ENCODE data around the gene GAS2L1.

GAS2L1 gene

DNA sequence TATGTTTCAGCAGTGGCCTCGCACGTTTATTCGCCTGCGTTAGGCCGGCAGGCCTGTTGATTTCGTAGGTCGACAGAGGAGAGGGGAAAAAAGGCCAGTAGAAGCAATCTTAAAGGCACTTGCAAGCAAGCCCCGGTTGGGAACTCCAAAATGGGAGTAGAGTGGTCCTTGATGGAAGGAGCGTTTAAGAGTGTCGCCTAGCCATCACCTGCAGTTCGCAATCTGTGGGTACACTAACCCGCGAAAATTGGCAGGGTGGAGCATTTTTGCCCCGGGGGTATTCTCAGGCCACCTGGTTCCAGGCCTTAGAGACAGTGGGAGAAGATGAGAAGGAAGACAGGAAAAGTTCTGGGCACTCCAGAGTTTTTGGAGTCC is 37.2 kb upstream of the GAS2L1 start:
- Histone ChIP-seq H3K4me1 (peaks cover 7% of the 10 kb centered on the region), H3K27ac (peak overlapping the region; percentile 99), H3K4me3 (ENCODE audit: low read depth, low read length) (peak overlapping the region; percentile 94), H2AFZ (no peak overlapping the region), H3K79me2 (peaks cover 36% of the 10 kb centered on the region), H3K27me3 (ENCODE audit: control insufficient read depth, insufficient read depth, low read length) (no peaks in the 10 kb centered on the region), H3K36me3 (ENCODE audit: control insufficient read depth, insufficient read depth, low read length) (no peaks in the 10 kb centered on the region), H3K4me2 (ENCODE audit: low read length) (peak overlapping the region; percentile 92), H3K9me3 (ENCODE audit: control insufficient read depth, low read length) (no peaks in the 10 kb centered on the region), H3K9ac (no peak overlapping the region)
- TF ChIP-seq, protein P1, sequence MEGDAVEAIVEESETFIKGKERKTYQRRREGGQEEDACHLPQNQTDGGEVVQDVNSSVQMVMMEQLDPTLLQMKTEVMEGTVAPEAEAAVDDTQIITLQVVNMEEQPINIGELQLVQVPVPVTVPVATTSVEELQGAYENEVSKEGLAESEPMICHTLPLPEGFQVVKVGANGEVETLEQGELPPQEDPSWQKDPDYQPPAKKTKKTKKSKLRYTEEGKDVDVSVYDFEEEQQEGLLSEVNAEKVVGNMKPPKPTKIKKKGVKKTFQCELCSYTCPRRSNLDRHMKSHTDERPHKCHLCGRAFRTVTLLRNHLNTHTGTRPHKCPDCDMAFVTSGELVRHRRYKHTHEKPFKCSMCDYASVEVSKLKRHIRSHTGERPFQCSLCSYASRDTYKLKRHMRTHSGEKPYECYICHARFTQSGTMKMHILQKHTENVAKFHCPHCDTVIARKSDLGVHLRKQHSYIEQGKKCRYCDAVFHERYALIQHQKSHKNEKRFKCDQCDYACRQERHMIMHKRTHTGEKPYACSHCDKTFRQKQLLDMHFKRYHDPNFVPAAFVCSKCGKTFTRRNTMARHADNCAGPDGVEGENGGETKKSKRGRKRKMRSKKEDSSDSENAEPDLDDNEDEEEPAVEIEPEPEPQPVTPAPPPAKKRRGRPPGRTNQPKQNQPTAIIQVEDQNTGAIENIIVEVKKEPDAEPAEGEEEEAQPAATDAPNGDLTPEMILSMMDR (IDR thresholded peaks at IDR 0.05): no peak

DNA sequence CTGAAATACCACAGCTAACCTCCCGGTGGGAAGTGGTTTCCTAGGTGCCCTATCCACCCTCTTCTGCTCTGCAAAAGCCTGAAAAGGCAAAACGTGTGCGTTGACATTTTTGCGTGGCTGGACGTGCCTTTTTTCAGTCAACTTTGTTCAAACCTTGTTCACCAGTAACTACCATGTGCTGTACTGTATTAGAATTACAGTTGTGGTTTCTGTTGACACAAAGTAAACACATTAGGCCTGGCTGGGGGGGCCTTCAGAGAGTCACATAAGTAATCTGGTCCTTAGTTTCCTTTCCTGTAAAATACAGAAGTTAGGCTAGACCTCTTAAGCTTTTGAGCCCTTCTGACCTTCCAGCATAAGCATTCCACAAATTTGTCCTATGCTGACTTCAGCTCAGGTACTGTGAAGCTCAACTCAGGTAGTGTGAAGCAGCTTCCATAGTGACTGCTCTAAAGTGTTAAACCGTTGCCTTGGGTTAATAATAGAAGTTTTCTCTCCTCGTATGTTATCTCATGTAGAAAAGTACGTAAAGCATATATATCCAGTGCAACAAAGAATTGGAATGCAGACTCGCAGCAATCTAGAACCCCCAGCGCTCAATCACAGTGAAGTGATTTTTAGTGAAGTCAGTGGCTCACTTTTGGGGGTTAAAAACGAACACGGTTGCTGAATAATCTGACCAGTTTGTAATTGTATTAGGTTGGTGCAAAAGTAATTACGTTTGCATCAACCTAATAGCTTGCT is 36.5 kb upstream of the GAS2L1 start:
- Histone ChIP-seq H3K9ac (no peak overlapping the region), H3K4me1 (peaks cover 7% of the 10 kb centered on the region), H3K36me3 (ENCODE audit: control insufficient read depth, insufficient read depth, low read length) (no peaks in the 10 kb centered on the region), H3K4me3 (ENCODE audit: low read depth, low read length) (peak overlapping the region; percentile 94), H3K79me2 (peaks cover 36% of the 10 kb centered on the region), H3K27ac (no peak overlapping the region), H3K9me3 (ENCODE audit: control insufficient read depth, low read length) (no peaks in the 10 kb centered on the region), H3K27me3 (ENCODE audit: control insufficient read depth, insufficient read depth, low read length) (no peaks in the 10 kb centered on the region), H2AFZ (no peak overlapping the region), H3K4me2 (ENCODE audit: low read length) (peak overlapping the region; percentile 92)
- TF ChIP-seq, protein P1 (IDR thresholded peaks at IDR 0.05): no peak

DNA sequence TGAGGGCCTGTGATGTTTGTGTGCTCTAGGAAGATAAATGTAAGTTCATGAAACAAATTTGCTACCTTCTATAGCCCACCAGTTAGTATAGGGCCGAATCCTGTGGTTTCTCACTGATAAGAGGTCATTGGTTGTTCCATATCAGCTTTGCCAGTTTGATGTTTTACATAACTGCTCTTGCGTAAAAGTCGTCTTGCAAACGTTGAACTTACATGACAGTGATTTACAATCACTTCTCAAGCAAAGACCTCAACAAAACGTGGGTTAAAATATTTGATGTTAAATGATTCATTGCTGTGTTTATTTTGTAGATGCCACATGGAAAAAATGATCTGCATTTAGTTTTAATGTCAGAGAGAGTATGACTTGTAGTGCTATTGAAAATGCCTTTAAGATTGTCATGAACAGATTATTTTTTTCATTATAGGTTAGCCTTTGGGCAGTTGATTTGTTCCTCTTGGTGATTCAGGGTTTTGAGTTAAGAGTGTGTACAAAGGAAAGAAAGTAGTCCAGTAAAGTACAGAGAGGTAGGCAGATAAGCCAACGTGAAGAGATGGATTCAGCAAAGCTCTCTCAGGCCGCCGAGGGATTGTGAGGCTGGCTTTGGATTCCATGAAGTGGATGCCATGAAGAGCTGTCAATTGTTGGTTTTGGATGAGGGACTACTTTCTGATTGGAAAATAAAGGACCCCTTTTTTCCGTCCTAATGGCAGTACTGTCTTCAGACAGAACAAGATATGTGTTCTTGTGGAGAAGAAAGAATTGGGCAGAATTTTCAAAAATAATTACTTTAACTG is 35.8 kb upstream of the GAS2L1 start:
- Histone ChIP-seq H3K4me1 (peaks cover 7% of the 10 kb centered on the region), H3K27ac (no peak overlapping the region)

DNA sequence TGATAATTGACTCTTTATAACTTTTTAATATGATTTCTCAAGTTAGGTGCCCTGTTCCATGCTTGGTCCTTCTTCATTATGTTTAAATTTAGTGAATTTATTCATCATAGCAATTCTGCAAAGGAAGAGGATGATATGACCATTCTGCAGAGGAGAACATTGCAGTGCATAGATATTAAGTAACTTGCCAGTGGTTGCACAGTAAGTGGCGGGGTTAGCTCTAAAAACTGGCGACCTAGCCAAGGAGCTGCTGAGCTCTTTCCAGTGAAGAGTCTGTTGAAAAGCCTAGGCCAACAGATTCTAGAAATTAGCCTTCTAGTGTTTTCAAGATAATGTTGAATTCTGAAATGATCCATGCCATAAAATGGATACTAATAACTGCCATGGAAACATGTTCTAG is 33.8 kb upstream of the GAS2L1 start:
- TF ChIP-seq, protein P1 (IDR thresholded peaks at IDR 0.05): no peak
- H3K27me3 ChIP-seq (ENCODE audit: control insufficient read depth, insufficient read depth, low read length): no peaks in the 10 kb centered on the region
- H3K4me1 ChIP-seq: peaks cover 2% of the 10 kb centered on the region
- H3K9ac ChIP-seq: no peak overlapping the region
- H3K36me3 ChIP-seq (ENCODE audit: control insufficient read depth, insufficient read depth, low read length): no peaks in the 10 kb centered on the region
- H3K4me3 ChIP-seq (ENCODE audit: low read depth, low read length): no peak overlapping the region
- no peaks in the 10 kb centered on the region for H3K9me3 ChIP-seq (ENCODE audit: control insufficient read depth, low read length)
- H3K27ac ChIP-seq: no peak overlapping the region
- H3K79me2 ChIP-seq: peaks cover 41% of the 10 kb centered on the region
- H3K4me2 ChIP-seq (ENCODE audit: low read length): no peak overlapping the region
- no peak overlapping the region for H2AFZ ChIP-seq

More for the DNA sequence above, 35.8 kb upstream of the GAS2L1 start:
- Histone ChIP-seq H3K4me2 (ENCODE audit: low read length) (peak overlapping the region; percentile 92), H3K27me3 (ENCODE audit: control insufficient read depth, insufficient read depth, low read length) (no peaks in the 10 kb centered on the region), H3K9ac (no peak overlapping the region), H3K4me3 (ENCODE audit: low read depth, low read length) (peak overlapping the region; percentile 94), H3K36me3 (ENCODE audit: control insufficient read depth, insufficient read depth, low read length) (no peaks in the 10 kb centered on the region), H3K9me3 (ENCODE audit: control insufficient read depth, low read length) (no peaks in the 10 kb centered on the region), H2AFZ (no peak overlapping the region), H3K79me2 (peaks cover 36% of the 10 kb centered on the region)
- TF ChIP-seq, protein P1 (IDR thresholded peaks at IDR 0.05): no peak
